Panc1 (cell line): ENCODE data around the gene STAB2. TPM values are rescaled to one million over a fixed set of nuclear protein-coding genes. Genes with fewer than 3 reads are reported as not detected.

ENCODE experiments used
- ATAC-seq: fragments of 200-7000 bp; cut with Tn5 transposase; 2 replicates; pipeline ENCODE4 v1.9.1; 2020; ENCODE audit warnings: mild to moderate bottlenecking, moderate library complexity
- BruUV-seq: library from RNA; stranded (reverse); fragments of 400-500 nt; replicated peaks from 2 replicates; lab custom pipeline; 2021; lab: Mats Ljungman, UMichigan
- CTCF ChIA-PET: fragments of 300-600 bp; sonication (Branson Sonifier 250); formaldehyde crosslinking; loops from one replicate; lab custom pipeline; 2022; ENCODE audit warnings: antibody characterized with exemption; lab: Charles Lee
- POLR2A ChIA-PET: fragments of 300-600 bp; sonication (Branson Sonifier 250); formaldehyde crosslinking; loops from one replicate; lab custom pipeline; 2022; ENCODE audit warnings: antibody characterized with exemption; lab: Charles Lee
- DNase-seq: peaks from one replicate; pipeline ENCODE4 v3.0.0-alpha.2; 2010; ENCODE audit warnings: low read depth, low spot score
- H3K27ac ChIP-seq: 2 replicates; pipeline ENCODE4 v1.5.1; 2011; ENCODE audit warnings: mild to moderate bottlenecking, low read length, inconsistent platforms
- H3K27me3 ChIP-seq: fragments of 200-500 bp; sonication (Bioruptor generic); 2 replicates; pipeline ENCODE4 v1.6.0; 2014; ENCODE audit warnings: low read length, inconsistent platforms; ENCODE audit not compliant: control insufficient read depth, insufficient read depth
- H3K36me3 ChIP-seq: fragments of 200-500 bp; sonication (Bioruptor generic); 2 replicates; pipeline ENCODE4 v1.5.1; 2014; ENCODE audit warnings: inconsistent platforms, mild to moderate bottlenecking, low read length, moderate library complexity; ENCODE audit not compliant: control insufficient read depth, insufficient read depth
- H3K4me1 ChIP-seq: 2 replicates; pipeline ENCODE4 v1.5.1; 2011; ENCODE audit warnings: inconsistent platforms, mild to moderate bottlenecking, low read length, moderate library complexity; ENCODE audit not compliant: control insufficient read depth, insufficient read depth
- H3K4me3 ChIP-seq, 2 experiments: 2 replicates each; pipeline ENCODE4 v1.5.1; 2011 to 2012; ENCODE audit warnings: low read depth in 2 of 2, low read length in 2 of 2, mild to moderate bottlenecking in 2 of 2, inconsistent platforms in 1 of 2, moderate library complexity in 1 of 2
- H3K9me3 ChIP-seq: fragments of 200-500 bp; sonication (Bioruptor generic); 2 replicates; pipeline ENCODE4 v1.5.1; 2014; ENCODE audit warnings: low read depth, mild to moderate bottlenecking, inconsistent platforms, low read length, moderate library complexity; ENCODE audit not compliant: control insufficient read depth, insufficient read depth
- POLR2AphosphoS5 ChIP-seq: IDR thresholded peaks from 2 replicates; pipeline ENCODE4 v1.6.1; 2012; ENCODE audit warnings: mild to moderate bottlenecking, low read depth, low read length, moderate library complexity
- SIN3A ChIP-seq: IDR thresholded peaks from 2 replicates; pipeline ENCODE4 v1.6.1; 2012; ENCODE audit warnings: low read depth, mild to moderate bottlenecking, low read length, moderate library complexity, borderline replicate concordance; ENCODE audit not compliant: insufficient read depth
- TCF7L2 ChIP-seq: IDR thresholded peaks from 2 replicates; pipeline ENCODE4 v1.6.1; 2011; ENCODE audit warnings: mild to moderate bottlenecking, low read depth, low read length, inconsistent platforms
- in situ Hi-C: cut with HindIII; loops from 2 replicates; pipeline ENCODE4 v1.10.0; 2016; ENCODE audit warnings: low sequenced_read_pairs, low pct_unique_long_range_greater_than_20kb
- intact Hi-C: fragments of 100-400 bp; cut with micrococcal nuclease; formaldehyde crosslinking; loops from one replicate; pipeline ENCODE4 v1.10.0; 2022; ENCODE audit not compliant: unreplicated experiment
- total RNA-seq: library from RNA; stranded (reverse); gene quantifications from one replicate; pipeline ENCODE4 v1.2.1, GENCODE V29; 2021; ENCODE audit not compliant: unreplicated experiment
- TF ChIP-seq, protein P1 (sequence below): fragments of 450-650 bp; IDR thresholded peaks from 2 replicates; pipeline ENCODE4 v1.5.1; 2017; ENCODE audit warnings: mild to moderate bottlenecking
- TF ChIP-seq, protein P2 (sequence below), 2 experiments: IDR thresholded peaks; 2 replicates each; pipeline ENCODE4 v1.6.1; 2011 to 2012; ENCODE audit warnings: low read depth in 2 of 2, control low read depth in 1 of 2, low read length in 1 of 2, mild to moderate bottlenecking in 1 of 2, moderate library complexity in 1 of 2; ENCODE audit not compliant: insufficient read depth in 1 of 2

STAB2 gene
- total RNA-seq, 1 experiment from 2014 or later, result not detected

DNA sequence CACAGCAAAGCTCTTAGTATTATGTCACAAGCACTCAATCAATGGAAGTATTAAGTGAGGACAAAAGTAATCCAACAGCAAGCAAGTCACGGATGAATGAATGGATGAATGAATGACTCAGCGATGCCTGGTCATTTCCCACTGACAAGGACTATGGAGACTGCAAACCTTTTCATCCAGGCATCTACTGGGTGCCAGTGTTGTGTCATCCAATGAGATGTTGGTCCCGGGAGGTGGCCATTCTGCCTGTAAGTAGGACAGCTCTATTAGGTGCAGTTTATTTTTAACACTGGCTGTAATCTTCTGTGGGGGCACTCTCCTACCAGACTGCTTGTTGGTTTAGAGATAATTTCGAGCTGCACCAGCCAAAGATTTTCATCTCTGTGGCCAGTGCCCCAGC is 39.4 kb downstream of the STAB2 start:
- TF ChIP-seq TCF7L2, result no peak
- TF ChIP-seq, protein P1, sequence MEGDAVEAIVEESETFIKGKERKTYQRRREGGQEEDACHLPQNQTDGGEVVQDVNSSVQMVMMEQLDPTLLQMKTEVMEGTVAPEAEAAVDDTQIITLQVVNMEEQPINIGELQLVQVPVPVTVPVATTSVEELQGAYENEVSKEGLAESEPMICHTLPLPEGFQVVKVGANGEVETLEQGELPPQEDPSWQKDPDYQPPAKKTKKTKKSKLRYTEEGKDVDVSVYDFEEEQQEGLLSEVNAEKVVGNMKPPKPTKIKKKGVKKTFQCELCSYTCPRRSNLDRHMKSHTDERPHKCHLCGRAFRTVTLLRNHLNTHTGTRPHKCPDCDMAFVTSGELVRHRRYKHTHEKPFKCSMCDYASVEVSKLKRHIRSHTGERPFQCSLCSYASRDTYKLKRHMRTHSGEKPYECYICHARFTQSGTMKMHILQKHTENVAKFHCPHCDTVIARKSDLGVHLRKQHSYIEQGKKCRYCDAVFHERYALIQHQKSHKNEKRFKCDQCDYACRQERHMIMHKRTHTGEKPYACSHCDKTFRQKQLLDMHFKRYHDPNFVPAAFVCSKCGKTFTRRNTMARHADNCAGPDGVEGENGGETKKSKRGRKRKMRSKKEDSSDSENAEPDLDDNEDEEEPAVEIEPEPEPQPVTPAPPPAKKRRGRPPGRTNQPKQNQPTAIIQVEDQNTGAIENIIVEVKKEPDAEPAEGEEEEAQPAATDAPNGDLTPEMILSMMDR, result peak; percentile 64
- no peaks in the 10 kb centered on the region for H3K27me3 ChIP-seq
- peak; percentile 90 for ATAC-seq
- DNase-seq, result no peak
- no TSS peak for BruUV-seq
- no peaks in the 10 kb centered on the region for H3K36me3 ChIP-seq
- intact Hi-C loops, result loop anchor here (5.0 kb wide), 1 partner anchor 44 kb away; no protein-coding TSS in a partner anchor
- in situ Hi-C loops, result no loop called here
- H3K27ac ChIP-seq, result no peak overlapping the region
- H3K9me3 ChIP-seq, result no peaks in the 10 kb centered on the region
- H3K4me1 ChIP-seq, result no peaks in the 10 kb centered on the region
- ChIA-PET CTCF (interaction anchor here (0.6 kb wide), 2 partner anchors 1443 to 1471 kb away, joined by 4 to 5 read pairs; no protein-coding TSS in a partner anchor), POLR2A (no interaction called here)
- H3K4me3 ChIP-seq, result no peak overlapping the region

DNA sequence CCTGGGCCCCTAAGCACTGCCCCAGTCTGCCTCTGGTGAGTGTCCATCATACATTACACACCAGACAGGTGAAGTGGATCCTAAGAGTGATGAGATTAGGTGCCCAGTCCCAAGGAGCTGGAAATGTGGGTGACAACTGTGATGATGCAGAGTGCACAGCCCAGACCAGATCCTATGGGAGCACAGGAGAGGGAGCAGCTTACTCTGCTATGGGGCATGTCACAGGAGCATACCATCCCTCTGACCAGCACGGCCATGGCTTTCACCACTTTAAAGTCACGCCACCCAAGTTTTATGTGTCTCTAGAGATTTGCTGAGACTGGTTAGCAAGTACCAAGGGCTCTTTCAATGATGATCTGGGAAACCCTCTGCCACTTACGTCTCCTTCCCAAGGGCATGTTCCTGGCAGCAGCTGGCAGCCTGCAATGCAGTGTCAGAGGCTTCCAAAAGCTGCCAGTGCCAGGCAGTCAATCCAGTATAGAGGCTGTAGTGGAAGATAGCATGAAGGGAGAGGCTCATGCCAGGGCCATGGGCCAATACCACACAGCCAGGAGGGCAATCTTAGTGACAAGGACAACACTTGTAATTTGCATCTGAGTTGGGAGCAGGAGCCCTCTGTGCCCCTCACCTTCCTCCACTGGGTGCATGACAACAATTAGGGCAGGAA is 40.2 kb downstream of the STAB2 start:
- Histone ChIP-seq H3K4me1 (no peaks in the 10 kb centered on the region), H3K27me3 (no peaks in the 10 kb centered on the region), H3K36me3 (no peaks in the 10 kb centered on the region), H3K9me3 (no peaks in the 10 kb centered on the region), H3K4me3 (no peak overlapping the region), H3K27ac (no peak overlapping the region)
- intact Hi-C loops (loop anchor here (5.0 kb wide), 1 partner anchor 45 kb away; no protein-coding TSS in a partner anchor), in situ Hi-C loops (no loop called here)
- BruUV-seq, result no TSS peak
- DNase-seq (no peak), ATAC-seq (peak; percentile 26; the same call in 1 of the 2 replicates)
- ChIA-PET CTCF (no interaction called here), POLR2A (no interaction called here)
- TF ChIP-seq, protein P1, result no peak
- TF ChIP-seq TCF7L2 (no peak), SIN3A (no peak), POLR2AphosphoS5 (no peak)
- TF ChIP-seq, protein P2, sequence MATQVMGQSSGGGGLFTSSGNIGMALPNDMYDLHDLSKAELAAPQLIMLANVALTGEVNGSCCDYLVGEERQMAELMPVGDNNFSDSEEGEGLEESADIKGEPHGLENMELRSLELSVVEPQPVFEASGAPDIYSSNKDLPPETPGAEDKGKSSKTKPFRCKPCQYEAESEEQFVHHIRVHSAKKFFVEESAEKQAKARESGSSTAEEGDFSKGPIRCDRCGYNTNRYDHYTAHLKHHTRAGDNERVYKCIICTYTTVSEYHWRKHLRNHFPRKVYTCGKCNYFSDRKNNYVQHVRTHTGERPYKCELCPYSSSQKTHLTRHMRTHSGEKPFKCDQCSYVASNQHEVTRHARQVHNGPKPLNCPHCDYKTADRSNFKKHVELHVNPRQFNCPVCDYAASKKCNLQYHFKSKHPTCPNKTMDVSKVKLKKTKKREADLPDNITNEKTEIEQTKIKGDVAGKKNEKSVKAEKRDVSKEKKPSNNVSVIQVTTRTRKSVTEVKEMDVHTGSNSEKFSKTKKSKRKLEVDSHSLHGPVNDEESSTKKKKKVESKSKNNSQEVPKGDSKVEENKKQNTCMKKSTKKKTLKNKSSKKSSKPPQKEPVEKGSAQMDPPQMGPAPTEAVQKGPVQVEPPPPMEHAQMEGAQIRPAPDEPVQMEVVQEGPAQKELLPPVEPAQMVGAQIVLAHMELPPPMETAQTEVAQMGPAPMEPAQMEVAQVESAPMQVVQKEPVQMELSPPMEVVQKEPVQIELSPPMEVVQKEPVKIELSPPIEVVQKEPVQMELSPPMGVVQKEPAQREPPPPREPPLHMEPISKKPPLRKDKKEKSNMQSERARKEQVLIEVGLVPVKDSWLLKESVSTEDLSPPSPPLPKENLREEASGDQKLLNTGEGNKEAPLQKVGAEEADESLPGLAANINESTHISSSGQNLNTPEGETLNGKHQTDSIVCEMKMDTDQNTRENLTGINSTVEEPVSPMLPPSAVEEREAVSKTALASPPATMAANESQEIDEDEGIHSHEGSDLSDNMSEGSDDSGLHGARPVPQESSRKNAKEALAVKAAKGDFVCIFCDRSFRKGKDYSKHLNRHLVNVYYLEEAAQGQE (IDR thresholded peaks at IDR 0.05; ENCODE audit: insufficient read depth in 1 of 2, low read depth in 2 of 2, low read length in 1 of 2), result no peak
